22Rv1 (cell line): ENCODE results near the gene ZNF600.

ENCODE experiments used
- CTCF ChIP-seq: fragments of 450-650 bp; IDR thresholded peaks from 2 replicates; pipeline ENCODE4 v1.5.1; 2017; ENCODE audit warnings: mild to moderate bottlenecking
- ZFX ChIP-seq: fragments of 450-650 bp; IDR thresholded peaks from 2 replicates; pipeline ENCODE4 v1.6.1; 2017; ENCODE audit warnings: antibody characterized with exemption, borderline replicate concordance

- TF ChIP-seq CTCF (no peak), ZFX (no peak)
These were observed 50.9 kb downstream of the ZNF600 start for GRCh38 chr19:52735734-52736133.
